PC-3 (cell line): ENCODE data around the gene MAP3K20. TPM values are rescaled to one million over a fixed set of nuclear protein-coding genes. Genes with fewer than 3 reads are reported as not detected.

Experiments used
- ATAC-seq: fragments of 200-7000 bp; cut with Tn5 transposase; 2 replicates; pipeline ENCODE4 v1.9.1; 2020; ENCODE audit warnings: mild to moderate bottlenecking, moderate library complexity
- BruUV-seq: library from RNA; stranded (reverse); fragments of 400-500 nt; replicated peaks from 2 replicates; lab custom pipeline; 2021; lab: Mats Ljungman, UMichigan
- CTCF ChIA-PET: fragments of 300-600 bp; sonication (Branson Sonifier 250); formaldehyde crosslinking; loops from one replicate; lab custom pipeline; 2022; ENCODE audit warnings: antibody characterized with exemption; lab: Charles Lee
- POLR2A ChIA-PET: fragments of 300-600 bp; sonication (Branson Sonifier 250); formaldehyde crosslinking; loops from one replicate; lab custom pipeline; 2022; ENCODE audit warnings: antibody characterized with exemption; ENCODE audit not compliant: unreplicated experiment; lab: Charles Lee
- DNase-seq: peaks from one replicate; pipeline ENCODE4 v3.0.0-alpha.2; 2015
- H2AFZ ChIP-seq: fragments of 300-600 bp; sonication (generic); 2 replicates; pipeline ENCODE4 v1.6.0; 2016; ENCODE audit warnings: antibody characterized with exemption, low read length
- H3F3A ChIP-seq: fragments of 300-600 bp; sonication (generic); one replicate; pipeline ENCODE4 v1.6.0; 2017; ENCODE audit warnings: antibody characterized with exemption, low read length, control low read depth, mild to moderate bottlenecking; ENCODE audit not compliant: unreplicated experiment
- H3K27ac ChIP-seq: fragments of 300-600 bp; sonication (generic); 2 replicates; pipeline ENCODE4 v1.5.1; 2016; ENCODE audit warnings: mild to moderate bottlenecking, low read length
- H3K27me3 ChIP-seq: fragments of 300-600 bp; sonication (generic); 2 replicates; pipeline ENCODE4 v1.6.1; 2016; ENCODE audit warnings: low read length, mixed read lengths
- H3K36me3 ChIP-seq: fragments of 300-600 bp; sonication (generic); 2 replicates; pipeline ENCODE4 v1.6.1; 2016; ENCODE audit warnings: low read depth, mixed run types, low read length, mixed read lengths
- H3K4me1 ChIP-seq: fragments of 300-600 bp; sonication (generic); 2 replicates; pipeline ENCODE4 v1.5.1; 2016; ENCODE audit warnings: low read length; ENCODE audit not compliant: insufficient read depth
- H3K4me2 ChIP-seq: fragments of 300-600 bp; sonication (generic); 2 replicates; pipeline ENCODE4 v1.6.0; 2016; ENCODE audit warnings: low read length
- H3K4me3 ChIP-seq: fragments of 300-600 bp; sonication (generic); 2 replicates; pipeline ENCODE4 v1.5.1; 2016; ENCODE audit warnings: mild to moderate bottlenecking, low read length, mixed read lengths
- H3K79me2 ChIP-seq: fragments of 300-600 bp; sonication (generic); 2 replicates; pipeline ENCODE4 v1.6.1; 2017; ENCODE audit warnings: low read length, mixed read lengths
- H3K9ac ChIP-seq: fragments of 300-600 bp; sonication (generic); 2 replicates; pipeline ENCODE4 v1.6.0; 2016; ENCODE audit warnings: mild to moderate bottlenecking, low read length
- H3K9me2 ChIP-seq: fragments of 300-600 bp; sonication (generic); replicated peaks from 2 replicates; pipeline ENCODE4 v1.6.1; 2016; ENCODE audit warnings: mixed run types, low read length, mixed read lengths
- H3K9me3 ChIP-seq: fragments of 300-600 bp; sonication (generic); 2 replicates; pipeline ENCODE4 v1.6.1; 2016; ENCODE audit warnings: low read length, mixed read lengths
- H4K20me1 ChIP-seq: fragments of 300-600 bp; sonication (generic); 2 replicates; pipeline ENCODE4 v1.6.1; 2016; ENCODE audit warnings: low read length, mixed read lengths
- CTCF ChIP-seq: fragments of 300-600 bp; sonication (generic); conservative IDR thresholded peaks from 2 replicates; pipeline ENCODE4 v1.5.1; 2017; ENCODE audit warnings: antibody characterized with exemption, low read depth, mild to moderate bottlenecking, low read length
- EZH2 ChIP-seq: fragments of 300-600 bp; sonication (generic); IDR thresholded peaks from one replicate; pipeline ENCODE4 v1.6.1; 2017; ENCODE audit warnings: antibody characterized with exemption, mild to moderate bottlenecking, low read length; ENCODE audit not compliant: unreplicated experiment
- EZH2phosphoT487 ChIP-seq: fragments of 300-600 bp; sonication (generic); IDR thresholded peaks from 2 replicates; pipeline ENCODE4 v1.6.1; 2018; ENCODE audit warnings: mild to moderate bottlenecking, antibody characterized with exemption, low read length, borderline replicate concordance
- intact Hi-C: fragments of 100-400 bp; cut with micrococcal nuclease; formaldehyde crosslinking; loops from 2 replicates; pipeline ENCODE4 v1.9.0; 2023
- total RNA-seq: library from RNA; depleted of rRNA; stranded (reverse); fragments of >200 nt; gene quantifications from 2 replicates; pipeline ENCODE4 v1.2.3, GENCODE V29; 2014

MAP3K20 gene
- total RNA-seq, 1 experiment from 2014 or later: 29.8 TPM

- H3K27ac ChIP-seq: no peak overlapping the region
- H3K4me2 ChIP-seq: no peak overlapping the region
- no peaks in the 10 kb centered on the region for H3F3A ChIP-seq
- H3K4me1 ChIP-seq: no peaks in the 10 kb centered on the region
- no peaks in the 10 kb centered on the region for H3K9me3 ChIP-seq
- no peak overlapping the region for H2AFZ ChIP-seq
- TF ChIP-seq EZH2phosphoT487 (no peak), CTCF (no peak), EZH2 (no peak)
- no peak overlapping the region for H3K4me3 ChIP-seq
- DNase-seq: no peak
- ATAC-seq: no peak
- no peaks in the 10 kb centered on the region for H4K20me1 ChIP-seq
- ChIA-PET CTCF (no interaction called here), POLR2A (no interaction called here)
- no peak overlapping the region for H3K9ac ChIP-seq
- intact Hi-C loops: no loop called here
- H3K79me2 ChIP-seq: no peaks in the 10 kb centered on the region
- no peaks in the 10 kb centered on the region for H3K27me3 ChIP-seq
- no peaks in the 10 kb centered on the region for H3K9me2 ChIP-seq
- no peaks in the 10 kb centered on the region for H3K36me3 ChIP-seq
- BruUV-seq: no TSS peak
These were observed 160.5 kb downstream of the MAP3K20 start for GRCh38 chr2:173235947-173236803.

- DNase-seq: no peak
- no peaks in the 10 kb centered on the region for H4K20me1 ChIP-seq
- no peaks in the 10 kb centered on the region for H3K79me2 ChIP-seq
- H3K4me3 ChIP-seq: no peak overlapping the region
- intact Hi-C loops: no loop called here
- no TSS peak for BruUV-seq
- no peak overlapping the region for H3K27ac ChIP-seq
- TF ChIP-seq EZH2phosphoT487 (no peak), EZH2 (no peak), CTCF (no peak)
- H3F3A ChIP-seq: no peaks in the 10 kb centered on the region
- H3K4me2 ChIP-seq: no peak overlapping the region
- H3K9ac ChIP-seq: no peak overlapping the region
- no peaks in the 10 kb centered on the region for H3K36me3 ChIP-seq
- H3K4me1 ChIP-seq: no peaks in the 10 kb centered on the region
- ChIA-PET CTCF (no interaction called here), POLR2A (no interaction called here)
- no peak for ATAC-seq
- H3K9me3 ChIP-seq: no peaks in the 10 kb centered on the region
- H3K27me3 ChIP-seq: no peaks in the 10 kb centered on the region
- H3K9me2 ChIP-seq: no peaks in the 10 kb centered on the region
- no peak overlapping the region for H2AFZ ChIP-seq
These were observed 162.7 kb downstream of the MAP3K20 start for GRCh38 chr2:173238385-173238784.

GRCh38 chr2:173238831-173239230 lies 163.2 kb downstream of the MAP3K20 start:
- H3K4me2 ChIP-seq: no peak overlapping the region
- H3K36me3 ChIP-seq: no peaks in the 10 kb centered on the region
- H3K4me3 ChIP-seq: no peak overlapping the region
- no peak for DNase-seq
- H3K27ac ChIP-seq: no peak overlapping the region
- intact Hi-C loops: no loop called here
- H3F3A ChIP-seq: no peaks in the 10 kb centered on the region
- ATAC-seq: no peak
- H3K9me3 ChIP-seq: no peaks in the 10 kb centered on the region
- BruUV-seq: no TSS peak
- H4K20me1 ChIP-seq: no peaks in the 10 kb centered on the region
- TF ChIP-seq EZH2 (no peak), EZH2phosphoT487 (no peak), CTCF (no peak)
- POLR2A ChIA-PET: no interaction called here
- no peaks in the 10 kb centered on the region for H3K9me2 ChIP-seq
- H3K79me2 ChIP-seq: no peaks in the 10 kb centered on the region
- no peaks in the 10 kb centered on the region for H3K4me1 ChIP-seq
- H2AFZ ChIP-seq: no peak overlapping the region
- no peaks in the 10 kb centered on the region for H3K27me3 ChIP-seq
- H3K9ac ChIP-seq: no peak overlapping the region
- CTCF ChIA-PET: no interaction called here
